ENCODE measurements around the gene NUDCD2.
"Not testable (repeated sequence)": the region's sequence is repeated elsewhere in the genome, so short reads cannot be mapped to it uniquely, and the experiment has no call there.

Gene NUDCD2

GRCh38 chr5:163426128-163426527 is 33.8 kb downstream of the NUDCD2 start:
- DNase-seq (ENCODE audit: low read depth), result not testable (repeated sequence)

GRCh38 chr5:163424836-163425235 is 35.1 kb downstream of the NUDCD2 start:
- no peak for DNase-seq (ENCODE audit: low read depth)

- DNase-seq (ENCODE audit: low read depth), result not testable (repeated sequence)
Measured at GRCh38 chr5:163415673-163416072, 44.2 kb downstream of the NUDCD2 start.

GRCh38 chr5:163410505-163410904 is 49.4 kb downstream of the NUDCD2 start:
- no peak for DNase-seq (ENCODE audit: low read depth)

- DNase-seq (ENCODE audit: low read depth), result no peak
Measured at GRCh38 chr5:163409384-163409783, 50.5 kb downstream of the NUDCD2 start.

GRCh38 chr5:163408311-163408923 is 51.5 kb downstream of the NUDCD2 start:
- DNase-seq (ENCODE audit: low read depth), result peak; percentile 37

- no peak for DNase-seq (ENCODE audit: low read depth)
Measured at GRCh38 chr5:163407034-163407655, 52.8 kb downstream of the NUDCD2 start.

GRCh38 chr5:163404364-163405173 is 55.3 kb downstream of the NUDCD2 start:
- DNase-seq (ENCODE audit: low read depth), result no peak

- no peak for DNase-seq (ENCODE audit: low read depth)
Measured at GRCh38 chr5:163402007-163402406, 57.9 kb downstream of the NUDCD2 start.

- no peak for DNase-seq (ENCODE audit: low read depth)
Measured at GRCh38 chr5:163401271-163401670, 58.6 kb downstream of the NUDCD2 start.

GRCh38 chr5:163399923-163400322 is 60.0 kb downstream of the NUDCD2 start:
- DNase-seq (ENCODE audit: low read depth), result no peak

GRCh38 chr5:163397354-163397753 is 62.5 kb downstream of the NUDCD2 start:
- no peak for DNase-seq (ENCODE audit: low read depth)

- DNase-seq (ENCODE audit: low read depth), result not testable (repeated sequence)
Measured at GRCh38 chr5:163396818-163397340, 63.0 kb downstream of the NUDCD2 start.

Data from T follicular helper cell (primary cell).